Measurements from ENCODE around the gene INTS14.

The INTS14 gene

DNA sequence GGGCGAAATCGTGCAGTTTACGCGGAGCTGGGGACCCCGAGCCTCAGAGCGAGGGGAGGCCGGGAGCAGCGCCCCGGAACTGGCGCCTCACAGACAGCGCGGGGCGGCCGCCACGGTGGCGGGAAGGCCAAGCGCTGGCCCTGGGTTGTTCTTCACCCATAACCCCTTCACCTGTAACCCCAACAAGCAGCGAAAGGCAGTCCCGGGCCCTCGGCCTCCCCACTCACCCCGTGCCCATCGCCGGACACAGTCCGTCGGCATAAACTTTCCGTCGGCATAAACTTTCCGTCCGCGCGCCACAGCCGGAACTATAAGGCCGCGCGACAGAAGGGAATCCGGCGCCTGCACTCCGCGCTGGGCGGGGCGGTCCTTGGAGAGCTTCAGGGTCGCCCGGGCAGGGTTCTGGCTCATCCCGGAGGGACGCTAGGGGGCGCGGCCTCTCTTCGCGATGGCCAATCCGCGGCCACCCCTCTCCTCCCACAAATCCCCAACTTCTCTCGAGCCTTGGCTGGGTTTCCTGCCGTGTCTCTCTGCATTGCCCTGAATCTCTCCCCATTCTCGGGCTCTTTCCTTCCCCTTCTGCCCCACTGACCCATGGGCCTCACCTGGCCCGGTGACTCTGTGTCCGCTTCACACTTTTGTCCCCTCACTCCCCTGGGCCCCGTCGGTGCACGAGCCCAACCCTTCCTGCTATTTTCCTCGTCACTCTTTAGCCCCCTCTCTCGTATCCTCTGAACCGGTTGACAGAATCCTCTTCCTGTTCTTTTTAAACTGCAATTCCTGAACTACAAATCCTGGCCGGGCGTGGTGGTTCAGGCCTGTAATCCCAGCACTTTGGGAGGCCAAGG is at the start of gene INTS14:
TSS of gene INTS14 (minus strand) at position 261 of the 848 bp plus-strand sequence. CDS start 3,751 bp downstream, outside the sequence.
- intact Hi-C loops (cut with DNase I): loop anchor here (10.0 kb wide), 1 partner anchor 684 kb away; the partner anchor contains the start of gene DIS3L
- peak; percentile 95 to 99 (median 98) for DNase-seq

DNA sequence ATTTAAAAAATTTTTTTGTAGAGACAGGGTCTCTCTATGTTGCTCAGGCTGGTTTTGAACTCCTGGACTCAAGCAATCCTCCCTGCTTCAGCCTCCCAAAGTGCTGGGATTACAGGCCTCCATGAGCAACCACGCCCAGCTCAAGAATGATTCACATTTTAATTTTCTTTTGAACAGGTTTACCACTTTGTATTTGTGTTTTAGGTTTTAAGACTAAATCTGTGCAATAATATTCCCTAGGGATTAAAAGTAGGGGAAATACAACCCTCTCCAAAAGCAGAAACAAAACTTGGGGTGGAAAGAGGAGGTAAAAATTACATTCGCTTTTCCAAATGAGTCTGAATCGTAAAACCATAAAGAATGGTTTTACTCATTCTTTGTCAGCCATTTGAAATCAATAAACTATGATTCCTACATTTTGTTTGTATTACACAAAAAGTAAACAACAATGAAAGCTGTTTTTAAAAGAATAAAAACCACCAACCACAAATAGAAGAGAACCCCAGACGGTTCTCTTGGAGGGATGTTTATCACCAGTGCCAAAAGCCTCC is 48.6 kb upstream of the INTS14 start:
- DNase-seq: no peak
- intact Hi-C loops (cut with DNase I): no loop called here

DNA sequence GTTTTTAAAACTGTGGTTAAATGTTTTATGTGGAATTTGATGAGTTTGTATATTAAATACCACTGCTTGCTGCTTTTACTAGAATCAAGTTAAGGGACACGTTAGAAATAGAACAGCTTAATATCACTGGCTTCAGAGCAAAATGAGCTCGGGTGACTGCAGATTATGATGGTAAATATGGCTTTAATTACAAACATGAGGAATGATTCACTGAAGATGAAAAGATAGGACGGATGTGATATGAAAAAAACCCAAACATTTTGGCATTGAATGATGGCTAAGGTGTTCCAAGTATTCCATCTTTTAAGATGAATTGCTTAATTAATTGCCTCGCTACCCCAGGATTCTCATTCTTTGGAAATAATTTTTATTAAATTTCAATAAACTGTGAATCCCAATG is 44.5 kb upstream of the INTS14 start:
- no peak for DNase-seq
- intact Hi-C loops (cut with DNase I): no loop called here

DNA sequence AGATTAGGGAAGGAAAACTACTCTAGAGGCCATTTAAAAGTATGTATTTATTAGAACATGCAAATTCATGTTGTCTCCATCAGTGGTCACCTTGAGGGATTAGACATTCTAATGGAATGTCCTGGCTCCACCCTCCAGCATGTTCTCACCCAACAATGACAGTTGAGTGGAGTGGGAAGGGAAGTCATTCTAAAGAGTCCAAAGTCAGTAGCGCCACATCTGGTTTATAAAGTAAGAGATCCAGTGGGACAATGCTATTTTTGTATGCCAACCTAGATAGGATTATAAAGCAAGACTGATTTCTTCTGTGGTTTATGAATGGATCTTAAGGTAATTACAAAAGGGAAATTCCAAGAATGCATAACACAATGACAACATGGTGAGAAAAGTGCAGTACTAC is 44.1 kb upstream of the INTS14 start:
- intact Hi-C loops (cut with DNase I): no loop called here
- no peak for DNase-seq

DNA sequence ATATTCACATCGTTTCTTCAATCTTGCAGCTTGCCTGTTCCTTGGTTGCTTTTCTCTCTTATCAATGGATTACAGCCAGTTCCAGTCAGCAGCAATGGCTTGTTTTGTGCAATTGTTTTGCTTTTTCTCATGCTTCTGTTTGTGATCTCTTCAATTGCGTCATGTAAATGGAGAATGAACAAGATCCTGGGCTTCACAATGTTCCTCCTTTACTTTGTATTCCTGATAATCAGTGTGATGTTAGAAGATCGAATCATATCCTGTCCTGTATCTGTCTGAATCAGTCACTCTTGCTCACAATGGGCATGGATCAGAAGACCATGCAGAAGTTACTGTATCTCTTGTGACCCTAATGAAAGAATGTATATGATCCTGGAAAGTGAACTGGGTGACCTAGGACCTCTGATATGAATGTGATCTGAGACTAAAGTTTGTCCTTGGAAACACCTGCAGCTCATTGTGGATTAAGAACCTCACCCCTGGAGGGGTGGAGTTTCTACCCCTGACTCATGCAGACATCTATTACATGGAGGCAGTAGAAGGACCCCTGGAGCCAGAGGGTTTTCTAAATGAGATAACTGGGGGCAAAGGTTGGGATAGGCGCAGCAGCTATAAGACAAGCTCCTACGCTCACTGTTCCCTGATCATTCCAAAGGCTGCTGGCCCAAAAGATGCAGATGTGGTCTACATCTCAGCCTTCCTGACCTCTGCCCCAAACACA is 43.0 kb upstream of the INTS14 start:
- DNase-seq: no peak
- intact Hi-C loops (cut with DNase I): no loop called here

DNA sequence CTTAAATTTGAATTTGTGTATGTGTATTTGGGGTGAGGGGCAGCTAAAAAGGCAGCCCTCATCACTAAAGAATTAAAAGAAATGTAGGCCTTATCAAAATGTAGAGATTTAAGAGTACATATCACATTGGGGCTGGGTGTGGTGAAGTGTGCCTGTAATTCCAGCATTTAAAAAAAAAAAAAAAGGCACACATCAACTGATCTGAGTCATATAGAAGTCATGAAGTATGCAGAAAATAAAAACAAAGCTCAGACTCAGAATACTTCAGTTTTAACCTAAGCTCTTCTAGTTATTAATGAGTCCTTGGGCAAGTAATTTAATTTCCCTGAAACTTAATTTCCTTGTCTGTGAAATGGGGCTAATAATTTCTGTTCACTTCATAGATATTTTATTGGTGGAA is 42.4 kb upstream of the INTS14 start:
- intact Hi-C loops (cut with DNase I): no loop called here
- DNase-seq: no peak

DNA sequence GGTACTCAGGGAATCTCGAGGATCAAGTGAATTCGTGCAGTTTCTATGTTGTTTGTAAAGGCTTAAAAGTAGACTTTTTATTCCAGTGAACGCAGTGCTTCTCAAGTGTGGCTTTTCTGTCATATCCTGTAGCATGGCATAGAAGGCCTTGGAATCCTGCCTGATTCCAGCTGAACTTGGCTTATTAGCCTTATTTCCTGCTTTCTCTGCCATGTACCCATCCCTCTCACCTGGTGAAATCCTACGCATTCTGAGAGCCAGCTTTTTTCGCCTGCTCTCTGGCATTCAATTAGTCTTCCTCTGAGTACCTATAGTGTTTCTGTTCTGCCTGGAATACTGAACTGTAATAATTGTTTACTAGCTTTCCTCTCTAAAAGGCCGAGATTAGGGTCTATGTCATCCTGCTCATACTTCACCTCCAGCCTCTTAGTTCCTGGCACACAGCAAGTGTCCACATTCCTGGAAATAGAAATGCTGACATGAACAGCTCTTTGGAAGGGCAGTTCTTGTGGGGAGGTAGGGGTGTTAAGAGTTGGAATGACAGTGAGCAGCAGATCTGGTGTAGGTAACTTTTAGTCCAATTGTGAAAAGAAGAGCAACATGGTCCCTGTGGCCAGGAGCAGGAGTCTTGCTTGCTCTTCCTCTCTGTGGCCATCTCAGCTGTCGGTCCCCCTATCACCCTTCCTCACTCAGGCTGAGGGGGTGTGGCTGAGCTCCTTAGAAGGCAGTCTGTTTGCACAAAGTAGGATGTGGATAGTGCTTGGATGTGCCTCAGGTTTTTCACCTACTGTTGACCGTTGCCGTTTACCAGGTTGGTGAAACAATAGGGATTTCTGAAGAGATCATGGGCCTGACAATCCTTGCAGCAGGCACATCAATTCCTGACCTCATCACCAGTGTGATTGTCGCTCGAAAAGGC is 41.2 kb upstream of the INTS14 start:
- DNase-seq: peak in 1 of 42 donors; percentile 13
- intact Hi-C loops (cut with DNase I): no loop called here

DNA sequence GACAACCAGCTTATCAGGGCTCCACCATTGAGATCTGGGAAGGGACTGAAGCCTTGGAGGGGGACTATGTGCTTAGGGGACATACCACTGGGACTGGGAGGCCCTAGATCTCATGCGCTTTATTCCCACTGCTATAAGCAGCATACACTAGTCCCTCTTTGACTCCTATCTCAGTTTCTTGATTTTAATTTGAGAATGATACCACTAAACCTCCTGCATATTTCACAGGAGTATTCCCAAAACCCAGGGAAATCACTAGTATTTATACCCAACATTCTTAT is 40.1 kb upstream of the INTS14 start:
- intact Hi-C loops (cut with DNase I): no loop called here
- DNase-seq: no peak

DNA sequence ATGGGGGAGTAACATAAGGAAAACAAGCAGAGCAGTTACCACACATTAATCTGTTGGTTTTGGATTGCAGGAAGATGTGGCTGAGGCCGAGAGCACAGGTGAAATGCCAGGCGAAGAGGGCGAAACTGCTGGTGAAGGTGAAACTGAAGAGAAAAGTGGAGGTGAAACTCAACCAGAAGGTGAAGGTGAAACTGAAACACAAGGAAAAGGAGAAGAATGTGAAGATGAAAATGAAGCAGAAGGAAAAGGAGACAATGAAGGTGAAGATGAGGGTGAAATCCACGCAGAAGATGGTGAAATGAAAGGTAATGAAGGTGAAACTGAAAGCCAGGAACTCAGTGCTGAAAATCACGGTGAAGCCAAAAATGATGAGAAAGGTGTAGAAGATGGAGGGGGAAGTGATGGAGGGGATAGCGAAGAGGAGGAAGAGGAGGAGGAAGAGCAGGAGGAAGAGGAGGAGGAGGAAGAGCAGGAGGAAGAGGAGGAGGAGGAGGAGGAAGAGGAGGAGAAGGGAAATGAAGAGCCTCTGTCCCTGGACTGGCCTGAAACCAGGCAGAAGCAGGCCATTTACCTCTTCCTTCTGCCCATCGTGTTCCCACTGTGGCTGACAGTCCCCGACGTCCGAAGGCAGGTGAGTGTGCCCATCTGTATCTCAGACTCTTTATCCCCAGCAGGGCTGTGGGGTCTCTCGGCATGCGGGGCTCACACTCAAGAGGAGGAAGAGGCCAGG is 39.5 kb upstream of the INTS14 start:
- no peak for DNase-seq
- intact Hi-C loops (cut with DNase I): no loop called here

DNA sequence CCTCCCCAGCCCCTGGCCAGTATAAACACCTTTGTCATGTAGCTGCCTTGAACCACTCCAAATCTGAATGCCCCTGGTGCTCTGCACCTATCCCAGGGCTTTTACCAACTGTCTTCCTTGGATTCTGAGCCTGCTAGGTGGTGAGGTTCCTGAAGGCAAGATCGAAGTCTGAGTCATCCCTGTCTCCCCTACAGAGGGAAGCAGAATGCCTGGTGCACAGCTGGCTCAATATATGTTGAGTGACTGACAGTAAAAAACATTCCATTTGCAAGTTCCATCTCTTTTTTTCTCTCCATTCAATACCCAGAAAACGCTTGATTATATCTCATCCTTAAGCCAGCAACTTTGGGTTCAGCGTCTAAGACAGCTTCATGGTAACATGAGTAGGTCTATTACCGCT is 35.6 kb upstream of the INTS14 start:
- intact Hi-C loops (cut with DNase I): no loop called here

DNA sequence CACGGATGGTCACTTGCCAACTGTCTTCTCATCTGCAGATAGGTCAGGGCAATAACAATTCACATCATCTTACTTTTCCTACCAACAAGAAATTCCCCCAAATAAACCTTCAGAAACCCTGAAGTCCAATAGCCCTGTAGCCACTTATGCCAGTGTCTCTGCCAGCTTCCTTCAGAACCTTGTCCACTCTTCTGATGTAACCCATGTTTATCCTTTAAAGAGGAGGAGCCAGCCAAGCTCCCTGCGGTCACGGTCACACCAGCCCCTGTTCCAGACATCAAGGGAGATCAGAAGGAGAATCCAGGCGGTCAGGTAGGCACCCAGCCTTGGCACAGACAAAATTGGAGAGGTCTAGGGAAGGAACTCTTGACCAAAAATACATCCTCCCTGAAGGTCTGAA is 34.5 kb upstream of the INTS14 start:
- intact Hi-C loops (cut with DNase I): no loop called here
- DNase-seq: no peak

More for the DNA sequence above, 35.6 kb upstream of the INTS14 start:
- DNase-seq: no peak

DNA sequence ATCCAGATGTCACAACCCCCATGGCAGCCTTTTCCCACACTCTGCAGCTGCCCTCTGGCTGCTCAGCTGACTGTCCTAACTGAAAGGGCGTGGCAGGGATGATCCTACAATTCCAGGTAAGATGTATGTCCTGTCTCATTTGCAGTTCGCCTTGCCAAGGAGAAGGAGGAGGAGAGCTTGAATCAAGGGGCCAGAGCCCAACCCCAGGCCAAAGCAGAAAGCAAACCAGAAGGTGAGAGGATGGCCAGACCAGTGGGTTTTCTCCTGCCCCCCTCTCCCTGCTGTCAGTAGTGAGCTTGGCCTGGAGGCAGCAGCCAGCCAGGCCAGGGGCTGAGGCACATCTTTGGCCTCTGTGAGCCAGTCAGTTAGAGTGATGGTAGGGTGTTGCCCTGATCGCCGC is 33.4 kb upstream of the INTS14 start:
- intact Hi-C loops (cut with DNase I): no loop called here
- DNase-seq: no peak

DNA sequence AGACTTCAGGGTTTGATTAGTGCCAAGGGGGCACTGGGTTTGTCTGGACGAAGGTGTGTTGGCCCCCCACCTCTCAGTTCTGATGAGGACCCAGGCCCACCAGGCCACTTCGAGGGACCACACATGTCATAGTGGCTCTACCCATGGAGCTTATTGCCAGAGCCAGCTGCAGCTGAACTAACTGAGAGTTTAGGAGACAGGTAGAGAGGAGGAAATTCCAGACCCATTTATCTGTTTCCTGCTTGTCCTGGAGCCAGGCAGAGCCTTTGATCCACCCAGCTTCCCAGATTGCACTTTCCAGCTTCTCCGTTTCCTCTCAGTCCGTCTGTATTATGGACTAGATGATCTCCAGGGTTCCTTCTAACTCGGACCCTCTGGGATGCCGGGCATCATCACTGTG is 31.7 kb upstream of the INTS14 start:
- DNase-seq: no peak
- intact Hi-C loops (cut with DNase I): no loop called here

DNA sequence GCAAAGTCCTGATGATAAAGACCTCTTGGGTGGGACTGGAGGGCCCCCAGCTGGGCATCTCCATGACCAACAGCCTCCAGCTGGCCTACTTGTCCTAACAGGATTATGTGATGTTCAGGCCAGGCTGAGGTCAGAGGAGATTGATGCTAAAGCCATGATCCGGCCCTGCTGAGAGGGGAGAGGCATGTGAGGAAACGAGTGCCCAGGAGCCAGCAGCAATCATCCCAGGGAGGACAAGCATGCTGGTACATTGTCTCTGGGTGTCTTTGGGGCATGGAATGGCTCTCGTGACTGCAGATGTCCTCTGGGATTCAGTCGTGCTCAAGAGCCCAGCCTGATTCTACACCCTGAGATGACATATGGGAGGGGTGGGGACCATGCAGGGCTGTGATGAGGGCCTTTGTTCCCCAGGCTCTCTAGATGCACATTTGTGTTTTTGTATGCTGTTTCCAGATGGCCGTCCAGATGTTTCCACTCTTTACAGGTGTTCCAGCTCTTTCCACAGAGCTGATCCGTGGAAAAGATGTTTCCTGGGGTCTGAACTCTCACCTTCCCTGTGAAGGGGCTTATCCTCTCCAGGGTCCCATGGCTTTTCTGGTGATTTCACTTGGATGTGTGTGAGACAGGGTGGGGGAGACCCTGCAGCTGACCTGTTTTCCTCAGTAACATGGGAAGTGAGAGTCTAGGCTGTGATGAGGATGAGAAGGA is 31.0 kb upstream of the INTS14 start:
- peak in 10 of 42 donors; percentile 13 to 60 (median 37) for DNase-seq
- intact Hi-C loops (cut with DNase I): no loop called here

DNA sequence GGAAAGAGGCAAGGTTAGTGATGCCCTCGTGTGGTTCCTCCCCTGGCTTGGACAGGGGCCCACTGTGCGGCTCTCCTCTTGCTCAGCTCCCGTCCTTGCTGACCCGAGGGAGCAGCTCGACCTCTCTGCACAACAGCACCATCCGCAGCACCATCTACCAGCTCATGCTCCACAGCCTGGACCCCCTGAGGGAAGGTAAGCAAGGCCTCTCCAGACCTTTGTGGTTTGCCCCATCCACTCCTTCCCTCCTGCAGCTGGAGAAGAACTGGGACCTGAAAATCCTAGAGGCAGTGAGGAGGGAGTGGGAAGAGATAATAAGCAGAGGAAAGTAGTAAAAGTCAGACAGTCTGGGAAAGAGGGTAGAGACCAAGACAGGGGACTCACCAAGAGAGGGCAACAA is 28.6 kb upstream of the INTS14 start:
- intact Hi-C loops (cut with DNase I): no loop called here
- DNase-seq: no peak

DNA sequence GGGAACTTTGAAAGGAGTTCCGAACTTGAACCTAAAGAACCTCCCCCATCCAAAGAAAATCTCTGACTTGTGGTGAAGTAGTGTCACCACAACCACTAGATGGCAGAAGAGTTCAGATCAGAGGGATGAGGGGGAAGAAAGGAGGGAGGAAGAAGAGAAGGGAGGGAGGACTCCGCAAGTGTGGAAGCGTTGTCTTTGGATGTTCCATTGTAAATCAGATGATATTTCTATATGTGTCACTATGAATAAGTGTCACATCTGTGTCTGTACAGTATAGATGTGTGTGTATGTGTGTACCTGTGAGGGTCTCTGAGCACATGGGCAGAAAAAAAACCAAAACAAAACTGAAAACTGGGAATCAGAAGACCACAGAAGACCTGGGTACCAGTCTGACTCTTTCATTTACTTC is 27.8 kb upstream of the INTS14 start:
- intact Hi-C loops (cut with DNase I): no loop called here

DNA sequence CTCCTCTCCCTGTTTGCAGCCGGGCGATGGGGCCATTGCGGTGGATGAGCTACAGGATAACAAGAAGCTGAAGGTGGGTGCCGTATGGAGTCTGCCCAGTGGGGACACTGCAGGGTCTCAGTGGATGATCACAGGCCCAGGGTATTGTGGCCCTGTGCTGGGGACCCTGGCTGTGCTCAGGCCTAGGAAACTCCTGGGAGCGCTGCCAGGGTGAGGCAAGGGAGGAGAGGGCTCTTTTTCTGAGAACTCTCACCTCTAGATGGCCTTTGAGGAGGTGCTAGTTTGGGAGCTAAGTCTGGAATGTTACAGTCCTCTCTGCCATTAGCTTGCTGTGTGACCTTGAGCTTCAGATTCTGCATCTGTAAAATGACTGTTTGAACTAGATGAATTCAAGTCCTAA is 27.2 kb upstream of the INTS14 start:
- intact Hi-C loops (cut with DNase I): no loop called here
- no peak for DNase-seq

More for the DNA sequence above, 27.8 kb upstream of the INTS14 start:
- peak in 25 of 42 donors; percentile 14 to 77 (median 50) for DNase-seq

DNA sequence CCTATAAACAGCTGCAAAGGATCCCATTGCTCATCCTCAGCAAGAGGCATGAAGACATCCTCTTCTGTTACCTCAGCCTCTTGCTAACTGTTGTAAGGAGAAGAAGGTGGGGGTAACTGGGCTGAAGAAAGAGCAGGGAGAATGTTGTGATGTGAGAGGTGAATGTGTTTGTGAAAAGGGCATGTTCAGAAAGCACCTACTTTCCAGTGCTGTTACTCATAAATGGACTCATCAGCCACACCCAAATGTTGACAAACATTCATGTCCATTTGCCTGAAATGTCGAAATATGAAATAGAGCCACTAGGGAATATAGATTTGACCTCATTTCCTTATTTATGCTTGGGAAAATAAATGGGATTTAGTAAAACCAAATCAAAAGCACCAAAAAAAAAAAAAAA is 23.4 kb upstream of the INTS14 start:
- intact Hi-C loops (cut with DNase I): no loop called here
- DNase-seq: no peak

Data from head of caudate nucleus (tissue), 42 donors.